GM18511 (cell line): ENCODE data around the gene KCTD21.

Experiments
- ATAC-seq: cut with Tn5 transposase; IDR thresholded peaks from one replicate; pipeline ENCODE4 v1.9.1; 2021; ENCODE audit warnings: mild to moderate bottlenecking, moderate library complexity; ENCODE audit not compliant: unreplicated experiment

KCTD21 gene

DNA sequence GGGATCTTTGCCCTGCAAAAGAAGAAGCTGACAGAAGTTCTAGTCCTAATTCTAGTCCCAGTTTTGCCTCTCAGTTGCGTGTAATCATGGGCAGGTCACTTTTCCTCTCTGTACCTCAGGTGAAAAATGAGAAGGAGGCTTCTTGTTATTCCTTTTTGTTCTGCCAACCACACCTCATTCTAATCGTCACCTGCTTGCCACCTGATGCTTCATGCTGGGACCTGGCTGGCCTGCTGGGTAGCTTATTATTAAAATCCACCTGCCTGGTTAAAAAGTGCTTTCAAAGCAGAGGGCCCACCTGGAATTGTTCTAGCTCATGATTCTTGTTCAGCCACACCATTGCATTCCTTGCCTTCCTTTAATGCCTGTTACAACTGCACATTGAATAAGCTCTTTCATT is 40.6 kb downstream of the KCTD21 start:
- no peak for ATAC-seq

DNA sequence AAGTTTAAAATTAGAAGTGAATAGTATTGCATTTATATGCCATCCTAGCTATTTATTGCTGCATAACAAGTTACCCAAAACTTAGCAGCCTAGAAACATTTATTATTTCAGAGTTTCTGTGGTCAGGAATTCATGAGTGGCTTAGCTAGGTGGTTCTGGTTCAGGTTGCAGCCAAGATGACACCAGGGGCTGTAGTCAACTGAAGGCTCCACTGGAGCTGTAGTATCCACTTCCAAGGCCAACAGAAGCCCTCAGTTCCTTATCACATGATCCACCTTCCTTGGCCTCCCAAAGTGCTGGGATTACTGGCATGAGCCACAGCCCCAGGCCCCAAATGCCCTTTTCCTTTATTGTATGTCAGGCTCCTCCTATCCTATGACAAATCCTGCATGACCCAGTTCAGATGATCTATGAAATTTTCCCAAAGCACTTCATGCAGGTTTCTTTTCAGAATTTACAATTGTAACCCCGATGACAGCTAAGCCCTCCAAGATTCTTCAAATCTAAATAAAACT is 42.9 kb downstream of the KCTD21 start:
- no peak for ATAC-seq

- no peak for ATAC-seq
Measured at GRCh38 chr11:78140392-78141077, 47.9 kb downstream of the KCTD21 start.

GRCh38 chr11:78139422-78140391 is 48.7 kb downstream of the KCTD21 start, which contains the start of gene ALG8:
Gene ALG8 (minus strand): TSS chr11:78139626. CDS start chr11:78139588, 38 bp downstream.
- peak; percentile 95 for ATAC-seq

GRCh38 chr11:78138694-78139421 is 49.6 kb downstream of the KCTD21 start:
- peak; percentile 27 for ATAC-seq

DNA sequence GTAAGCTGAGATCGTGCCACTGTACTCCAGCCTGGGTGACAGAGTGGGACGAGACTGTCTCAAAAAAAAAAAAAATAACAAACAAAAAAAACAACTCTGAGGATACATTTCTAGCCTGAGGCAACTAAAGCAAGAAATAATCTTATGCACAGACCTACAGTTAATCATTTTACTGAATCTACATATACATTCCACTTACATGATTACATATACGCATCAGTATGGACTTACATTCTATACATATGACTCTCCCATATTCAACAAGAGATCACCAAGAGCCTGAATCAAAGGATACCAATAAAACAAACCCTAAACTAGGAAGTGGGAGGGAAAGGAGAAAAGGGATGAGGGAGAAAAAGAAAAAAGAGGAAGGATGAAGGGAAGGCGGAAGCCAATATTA is 50.1 kb downstream of the KCTD21 start:
- ATAC-seq, result no peak

GRCh38 chr11:78132475-78132874 is 56.0 kb downstream of the KCTD21 start:
- no peak for ATAC-seq

DNA sequence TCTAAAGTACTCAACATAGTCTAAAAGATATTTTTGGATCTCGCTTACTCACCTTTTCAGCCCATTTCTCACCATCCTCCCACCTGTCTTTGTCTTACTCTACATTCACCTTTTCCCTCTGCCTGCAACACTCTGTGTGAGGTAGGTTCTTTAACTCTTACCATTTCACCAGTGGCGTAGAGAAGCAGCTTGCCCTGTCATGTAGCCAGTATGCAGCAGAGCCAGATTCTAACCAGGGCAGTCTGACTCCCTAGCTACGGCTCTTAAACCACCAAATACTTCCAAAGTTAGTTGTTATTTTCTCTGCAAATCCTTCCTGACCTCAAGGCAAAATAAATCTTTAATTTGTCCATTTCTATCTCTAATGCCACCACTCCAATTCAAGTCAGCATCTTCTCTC is 56.5 kb downstream of the KCTD21 start:
- no peak for ATAC-seq

GRCh38 chr11:78127403-78127802 is 61.0 kb downstream of the KCTD21 start:
- no peak for ATAC-seq
